Tibial artery (tissue), 4 donors: ENCODE results near the gene XRN2.

ENCODE experiments used
- DNase-seq, 2 donors: peaks; one replicate each; pipeline ENCODE4 v3.0.0-alpha.2; 2019
- H3K27ac ChIP-seq, 2 donors: fragments of 200-600 bp; sonication (generic) in 1 of 2; 1 replicate in 1 of 2; 2 replicates in 1 of 2; pipeline ENCODE4 v1.5.1; 2018 to 2019; ENCODE audit warnings: mild to moderate bottlenecking in 1 of 2
- H3K27me3 ChIP-seq, 2 donors: fragments of 200-600 bp; sonication (generic) in 1 of 2; one replicate each; pipeline versions ENCODE4 v1.5.1 to v1.6.0; 2016 to 2019
- H3K36me3 ChIP-seq, 3 donors: fragments of 200-600 bp; sonication (generic) in 2 of 3; one replicate each; pipeline ENCODE4 v1.5.1; 2016 to 2019; ENCODE audit warnings: mild to moderate bottlenecking in 2 of 3
- H3K4me1 ChIP-seq, 4 donors: fragments of 200-600 bp; sonication (generic) in 2 of 4; 1 replicate in 3 of 4; 2 replicates in 1 of 4; pipeline ENCODE4 v1.5.1; 2016 to 2019
- H3K4me3 ChIP-seq, 2 donors: fragments of 200-600 bp; sonication (generic) in 1 of 2; 1 replicate in 1 of 2; 2 replicates in 1 of 2; pipeline ENCODE4 v1.5.1; 2018 to 2019; ENCODE audit warnings: mild to moderate bottlenecking in 2 of 2
- H3K9me3 ChIP-seq, 3 donors: fragments of 200-600 bp; sonication (generic) in 1 of 3; one replicate each; pipeline ENCODE4 v1.5.1; 2016 to 2019
- intact Hi-C: fragments of 100-400 bp; cut with DNase I; formaldehyde crosslinking; loops from one replicate; pipeline ENCODE4 v1.15.0; 2023; ENCODE audit warnings: low total_unique reads
- TF ChIP-seq, protein P1 (sequence below), 2 experiments: fragments of 200-600 bp in 1 of 2; fragments of 450-650 bp in 1 of 2; IDR thresholded peaks; one replicate each; pipeline ENCODE4 v1.5.1; 2017 to 2019; ENCODE audit warnings: antibody characterized with exemption in 2 of 2, mild to moderate bottlenecking in 1 of 2, moderate library complexity in 1 of 2

Gene XRN2

DNA sequence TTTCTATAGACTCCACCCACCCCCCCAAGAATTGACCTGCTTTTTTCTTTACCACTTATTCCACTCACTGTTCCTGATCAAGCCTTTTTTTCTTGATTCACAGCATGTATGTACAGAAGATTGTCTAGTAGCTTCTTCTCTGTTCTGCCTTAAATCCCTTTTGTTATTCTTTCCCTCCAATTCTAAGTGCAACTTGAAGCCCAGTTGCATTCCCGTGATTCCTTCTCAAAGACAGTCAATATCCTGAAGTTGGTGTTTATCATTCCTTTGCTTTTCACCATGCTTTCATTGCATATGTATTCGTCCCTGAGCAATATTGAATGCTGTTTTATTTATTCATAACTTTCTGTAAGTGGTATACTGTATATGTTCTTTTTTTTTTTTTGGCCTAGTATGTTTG is 21.0 kb downstream of the XRN2 start:
- no peak overlapping the region for H3K4me3 ChIP-seq
- TF ChIP-seq, protein P1, sequence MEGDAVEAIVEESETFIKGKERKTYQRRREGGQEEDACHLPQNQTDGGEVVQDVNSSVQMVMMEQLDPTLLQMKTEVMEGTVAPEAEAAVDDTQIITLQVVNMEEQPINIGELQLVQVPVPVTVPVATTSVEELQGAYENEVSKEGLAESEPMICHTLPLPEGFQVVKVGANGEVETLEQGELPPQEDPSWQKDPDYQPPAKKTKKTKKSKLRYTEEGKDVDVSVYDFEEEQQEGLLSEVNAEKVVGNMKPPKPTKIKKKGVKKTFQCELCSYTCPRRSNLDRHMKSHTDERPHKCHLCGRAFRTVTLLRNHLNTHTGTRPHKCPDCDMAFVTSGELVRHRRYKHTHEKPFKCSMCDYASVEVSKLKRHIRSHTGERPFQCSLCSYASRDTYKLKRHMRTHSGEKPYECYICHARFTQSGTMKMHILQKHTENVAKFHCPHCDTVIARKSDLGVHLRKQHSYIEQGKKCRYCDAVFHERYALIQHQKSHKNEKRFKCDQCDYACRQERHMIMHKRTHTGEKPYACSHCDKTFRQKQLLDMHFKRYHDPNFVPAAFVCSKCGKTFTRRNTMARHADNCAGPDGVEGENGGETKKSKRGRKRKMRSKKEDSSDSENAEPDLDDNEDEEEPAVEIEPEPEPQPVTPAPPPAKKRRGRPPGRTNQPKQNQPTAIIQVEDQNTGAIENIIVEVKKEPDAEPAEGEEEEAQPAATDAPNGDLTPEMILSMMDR (IDR thresholded peaks at IDR 0.05), result no peak
- peaks cover 0 to 9% (median 5%) of the 10 kb centered on the region in 3 donors for H3K36me3 ChIP-seq
- no peaks in the 10 kb centered on the region for H3K27me3 ChIP-seq
- intact Hi-C loops, result no loop called here
- H3K9me3 ChIP-seq, result peaks cover 0 to 10% (median 5%) of the 10 kb centered on the region in 3 donors
- H3K4me1 ChIP-seq, result peaks cover 0 to 33% (median 11%) of the 10 kb centered on the region in 4 donors
- H3K27ac ChIP-seq, result no peak overlapping the region
- no peak for DNase-seq

DNA sequence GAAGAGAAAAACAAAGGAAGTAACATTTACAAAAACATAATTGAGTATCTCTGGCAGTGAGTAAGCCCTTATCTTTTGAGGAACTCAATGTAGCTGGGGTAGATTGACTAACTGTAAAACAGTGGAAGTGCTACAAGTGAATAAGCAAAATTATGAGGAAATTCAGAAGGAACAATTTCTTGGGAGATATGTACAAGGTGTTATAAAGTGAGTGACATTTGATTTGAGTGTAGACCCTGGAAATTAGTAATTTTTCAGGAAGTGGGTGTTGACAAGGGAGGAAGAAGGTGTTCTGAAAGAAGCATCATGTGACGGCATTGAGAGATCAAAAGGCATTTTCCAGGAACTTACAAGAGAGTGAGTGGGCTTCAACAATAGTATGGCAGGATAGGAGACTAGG is 22.2 kb downstream of the XRN2 start:
- DNase-seq, result no peak
- Histone ChIP-seq H3K27ac (no peak overlapping the region), H3K27me3 (no peaks in the 10 kb centered on the region), H3K36me3 (peaks cover 0 to 12% (median 12%) of the 10 kb centered on the region in 3 donors), H3K4me1 (peaks cover 0 to 26% (median 10%) of the 10 kb centered on the region in 4 donors), H3K4me3 (no peak overlapping the region), H3K9me3 (peaks cover 0 to 5% (median 5%) of the 10 kb centered on the region in 3 donors)
- intact Hi-C loops, result no loop called here
- TF ChIP-seq, protein P1 (IDR thresholded peaks at IDR 0.05), result no peak

DNA sequence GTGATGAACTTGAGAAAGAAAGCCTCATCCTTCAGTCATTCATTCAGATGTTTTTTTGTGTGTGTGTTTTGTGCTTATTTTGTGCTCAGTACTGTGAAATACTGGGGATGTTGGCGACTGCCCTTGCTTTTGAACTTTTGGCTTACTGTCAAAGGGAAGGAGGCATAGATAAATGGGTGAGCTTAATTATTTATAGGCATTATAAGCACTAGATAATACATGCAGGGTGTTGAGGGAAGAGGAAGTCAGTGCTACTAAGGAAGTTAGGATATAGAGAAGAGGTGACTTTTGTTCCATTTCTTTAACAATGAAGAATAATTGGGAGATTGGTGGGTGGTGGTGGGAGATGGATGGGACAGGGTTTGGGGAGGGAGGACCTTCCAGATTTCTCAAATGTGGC is 23.6 kb downstream of the XRN2 start:
- H3K27ac ChIP-seq, result no peak overlapping the region
- TF ChIP-seq, protein P1 (IDR thresholded peaks at IDR 0.05), result no peak
- H3K4me3 ChIP-seq, result no peak overlapping the region
- no peak for DNase-seq
- H3K4me1 ChIP-seq, result peaks cover 0 to 26% (median 10%) of the 10 kb centered on the region in 4 donors
- intact Hi-C loops, result no loop called here
- H3K27me3 ChIP-seq, result no peaks in the 10 kb centered on the region
- peaks cover 3 to 22% (median 17%) of the 10 kb centered on the region in 3 donors for H3K36me3 ChIP-seq
- H3K9me3 ChIP-seq, result peaks cover 0 to 5% (median 5%) of the 10 kb centered on the region in 3 donors

DNA sequence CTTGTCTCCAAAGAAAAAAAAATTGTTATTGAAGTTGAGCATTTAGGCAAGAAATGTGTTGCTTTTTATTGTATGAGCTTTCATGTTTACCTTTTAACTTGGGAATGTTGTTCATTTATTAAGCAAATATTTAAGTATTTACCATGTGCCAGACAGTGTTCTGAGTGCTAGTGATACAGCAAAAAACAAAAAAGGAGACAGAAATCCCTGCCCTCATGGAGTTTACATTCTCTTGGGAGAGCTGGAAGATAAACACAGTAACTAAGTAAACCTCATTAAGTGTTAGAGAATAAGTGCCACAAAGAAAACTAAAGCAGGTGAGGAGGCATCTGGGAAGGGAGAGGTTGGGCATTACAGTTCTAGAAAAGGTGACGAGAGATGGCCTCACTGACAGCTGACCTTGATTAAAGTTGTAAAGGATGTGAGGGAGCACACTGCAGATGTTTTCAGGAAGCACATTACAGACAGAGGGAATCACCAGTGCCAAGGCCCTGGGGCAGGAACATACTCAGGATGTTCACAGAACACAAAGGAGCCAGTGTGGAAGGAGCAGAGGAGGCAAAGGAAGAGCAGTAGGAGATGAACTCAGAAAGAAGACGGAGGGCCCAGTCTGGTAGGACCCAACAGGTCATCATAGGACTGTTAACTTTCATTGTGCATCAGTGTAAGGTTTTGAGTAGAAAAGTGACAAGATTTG is 33.5 kb downstream of the XRN2 start:
- Histone ChIP-seq H3K27me3 (no peaks in the 10 kb centered on the region), H3K4me3 (no peak overlapping the region), H3K36me3 (peaks cover 69 to 95% (median 76%) of the 10 kb centered on the region in 3 donors), H3K4me1 (no peaks in the 10 kb centered on the region), H3K27ac (no peak overlapping the region), H3K9me3 (no peaks in the 10 kb centered on the region)
- TF ChIP-seq, protein P1 (IDR thresholded peaks at IDR 0.05), result no peak
- DNase-seq, result no peak
- intact Hi-C loops, result no loop called here

DNA sequence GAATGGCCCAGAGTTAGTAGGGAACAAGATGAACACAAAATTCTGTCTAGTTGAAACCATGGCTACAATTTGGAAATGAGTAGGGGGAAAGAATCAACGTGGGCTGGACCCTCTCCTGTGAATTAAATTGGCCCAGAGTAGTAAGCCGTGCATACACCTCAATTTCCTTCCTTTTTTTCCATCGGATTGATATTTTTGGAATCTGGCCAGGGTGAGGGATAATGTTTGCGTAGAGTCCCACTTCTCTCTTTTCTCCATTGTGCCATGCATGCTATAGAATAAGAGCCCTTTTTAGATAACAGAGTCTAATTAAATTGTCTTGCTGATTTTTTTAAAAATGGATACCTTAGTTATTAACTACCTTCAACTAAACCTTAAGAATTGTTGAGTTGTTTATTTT is 35.2 kb downstream of the XRN2 start:
- DNase-seq, result no peak
- no peaks in the 10 kb centered on the region for H3K9me3 ChIP-seq
- no peaks in the 10 kb centered on the region for H3K4me1 ChIP-seq
- TF ChIP-seq, protein P1 (IDR thresholded peaks at IDR 0.05), result no peak
- peaks cover 55 to 85% (median 66%) of the 10 kb centered on the region in 3 donors for H3K36me3 ChIP-seq
- no peak overlapping the region for H3K27ac ChIP-seq
- intact Hi-C loops, result no loop called here
- no peaks in the 10 kb centered on the region for H3K27me3 ChIP-seq
- H3K4me3 ChIP-seq, result no peak overlapping the region
